Peyer's patch (tissue), 4 donors: ENCODE data around the gene FAM180B. TPM values are rescaled to one million over a fixed set of nuclear protein-coding genes. Genes with fewer than 3 reads are reported as not detected.
A peak's percentile ranks its signal among the peaks of the same experiment; 100 is the strongest.

Source experiments
- DNase-seq, 3 donors: peaks; one replicate each; pipeline ENCODE4 v3.0.0-alpha.2; 2017 to 2019
- H3K27ac ChIP-seq, 4 donors: fragments of 200-600 bp; sonication (generic); one replicate each; pipeline ENCODE4 v1.5.1; 2016 to 2019
- H3K27me3 ChIP-seq, 2 donors: fragments of 200-600 bp; sonication (generic); one replicate each; pipeline ENCODE4 v1.5.1; 2019
- H3K36me3 ChIP-seq, 3 donors: fragments of 200-600 bp; sonication (generic); one replicate each; pipeline ENCODE4 v1.5.1; 2016 to 2019
- H3K4me1 ChIP-seq, 4 donors: fragments of 200-600 bp; sonication (generic); one replicate each; pipeline ENCODE4 v1.5.1; 2016 to 2019
- H3K4me3 ChIP-seq, 4 donors: fragments of 200-600 bp; sonication (generic); 1 replicate in 3 of 4; 2 replicates in 1 of 4; pipeline ENCODE4 v1.5.1; 2016 to 2019; ENCODE audit warnings: mild to moderate bottlenecking in 1 of 4
- H3K9me3 ChIP-seq, 4 donors: fragments of 200-600 bp; sonication (generic); one replicate each; pipeline ENCODE4 v1.5.1; 2016 to 2019; ENCODE audit warnings: mild to moderate bottlenecking in 1 of 4
- CTCF ChIP-seq, 6 experiments: fragments of 450-650 bp in 4 of 6; fragments of 200-600 bp in 2 of 6; sonication (generic) in 1 of 6; IDR thresholded peaks; one replicate each; pipeline ENCODE4 v1.5.1; 2017 to 2019; ENCODE audit warnings: antibody characterized with exemption in 6 of 6, mild to moderate bottlenecking in 3 of 6, moderate library complexity in 1 of 6
- POLR2A ChIP-seq, 2 donors: fragments of 450-650 bp; IDR thresholded peaks; one replicate each; pipeline ENCODE4 v1.5.1; 2017; ENCODE audit warnings: antibody characterized with exemption in 2 of 2, mild to moderate bottlenecking in 2 of 2, moderate library complexity in 2 of 2
- total RNA-seq, 4 donors: library from RNA; depleted of rRNA; stranded (reverse); fragments of >200 nt; gene quantifications; one replicate each; pipeline ENCODE4 v1.1.0, GENCODE V29; 2016

FAM180B gene
- total RNA-seq, 4 donors from 2014 or later, result not detected

- no peaks in the 10 kb centered on the region for H3K36me3 ChIP-seq
- no peak overlapping the region for H3K27ac ChIP-seq
- H3K4me3 ChIP-seq, result peak overlapping the region in 2 of 4 donors; percentile 37 to 46
- H3K9me3 ChIP-seq, result no peaks in the 10 kb centered on the region
- peaks cover 0 to 13% (median 7%) of the 10 kb centered on the region in 4 donors for H3K4me1 ChIP-seq
- TF ChIP-seq POLR2A (IDR thresholded peaks at IDR 0.05) (no peak), CTCF (IDR thresholded peaks at IDR 0.05) (no peak)
- H3K27me3 ChIP-seq, result peaks cover 0 to 17% of the 10 kb centered on the region in 2 donors
- DNase-seq, result no peak
These were observed 3.7 kb downstream of the FAM180B start for GRCh38 chr11:47589977-47590861.

DNA sequence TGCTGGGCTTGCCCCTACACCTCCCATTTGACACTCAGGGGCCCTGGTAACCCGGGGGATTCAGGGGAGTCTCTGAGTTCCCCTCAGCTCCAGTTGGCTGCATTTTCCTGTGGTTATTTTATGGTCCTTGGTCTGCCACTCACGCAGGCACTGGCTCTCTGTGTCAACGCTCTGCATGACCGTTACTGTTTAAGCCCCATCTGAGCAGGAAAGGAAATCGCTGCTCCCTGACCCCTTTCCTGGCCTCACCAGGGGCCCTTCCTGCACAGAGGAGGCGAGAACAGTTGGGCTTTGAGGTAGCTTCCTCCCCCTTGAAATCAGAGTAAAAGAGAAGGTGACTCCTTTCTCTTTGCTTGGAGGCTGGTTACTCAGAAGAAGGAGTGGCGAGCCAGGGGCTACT, 5.3 kb downstream of the FAM180B start:
- peaks cover 0 to 13% (median 7%) of the 10 kb centered on the region in 4 donors for H3K4me1 ChIP-seq
- no peaks in the 10 kb centered on the region for H3K9me3 ChIP-seq
- no peak overlapping the region for H3K27ac ChIP-seq
- no peak for DNase-seq
- no peaks in the 10 kb centered on the region for H3K36me3 ChIP-seq
- no peak for TF ChIP-seq CTCF (IDR thresholded peaks at IDR 0.05)
- TF ChIP-seq POLR2A (IDR thresholded peaks at IDR 0.05), result no peak
- peaks cover 0 to 17% of the 10 kb centered on the region in 2 donors for H3K27me3 ChIP-seq
- H3K4me3 ChIP-seq, result no peak overlapping the region

DNA sequence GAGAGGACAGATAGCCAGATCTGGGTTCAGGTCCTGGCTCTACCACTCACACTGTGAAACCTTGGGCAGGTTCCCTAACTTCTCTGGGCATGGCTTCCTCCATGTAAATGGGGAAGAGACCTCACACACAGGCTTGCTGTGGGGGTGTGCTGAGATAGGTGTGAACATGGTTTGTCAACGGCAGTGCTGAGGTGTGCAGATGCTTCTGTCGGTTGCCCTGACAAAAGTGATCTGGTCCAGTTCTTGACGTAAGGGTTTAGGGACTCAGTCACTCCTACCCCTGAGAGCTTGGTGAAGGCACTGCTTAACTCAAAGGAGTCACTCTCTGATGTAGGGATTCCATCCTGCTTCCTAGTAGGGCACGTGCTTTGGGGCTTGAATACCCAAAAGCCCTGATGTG, 5.8 kb downstream of the FAM180B start:
- no peak for TF ChIP-seq POLR2A (IDR thresholded peaks at IDR 0.05)
- Histone ChIP-seq H3K4me3 (no peak overlapping the region), H3K27ac (no peak overlapping the region), H3K27me3 (peaks cover 0 to 17% of the 10 kb centered on the region in 2 donors), H3K36me3 (no peaks in the 10 kb centered on the region), H3K9me3 (no peaks in the 10 kb centered on the region), H3K4me1 (peaks cover 0 to 13% (median 7%) of the 10 kb centered on the region in 4 donors)
- no peak for DNase-seq

DNA sequence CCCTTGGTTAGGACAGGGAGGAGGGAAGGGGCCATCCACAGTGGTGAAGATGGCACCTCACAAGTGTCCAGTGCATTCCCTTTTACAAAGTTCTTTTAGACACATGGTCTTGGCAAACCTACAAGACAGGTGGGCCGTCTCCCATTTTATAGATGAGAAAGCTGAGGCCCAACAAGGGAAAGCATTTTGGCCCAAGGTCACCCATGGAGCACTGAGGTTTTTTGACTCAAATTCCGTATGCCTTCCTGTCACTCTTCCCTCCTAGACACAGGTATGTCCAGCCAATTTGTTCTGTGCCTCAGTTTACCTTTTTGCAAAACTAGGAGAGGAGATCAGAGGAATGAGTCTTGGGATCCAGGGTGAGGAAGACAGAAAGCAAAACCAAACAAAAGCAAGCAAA, 6.5 kb downstream of the FAM180B start:
- TF ChIP-seq CTCF (IDR thresholded peaks at IDR 0.05), result no peak
- TF ChIP-seq POLR2A (IDR thresholded peaks at IDR 0.05), result no peak
- H3K27me3 ChIP-seq, result peaks cover 0 to 17% of the 10 kb centered on the region in 2 donors

GRCh38 chr11:47593492-47593933, 7.0 kb downstream of the FAM180B start:
- Histone ChIP-seq H3K9me3 (no peaks in the 10 kb centered on the region), H3K27ac (no peak overlapping the region), H3K36me3 (no peaks in the 10 kb centered on the region), H3K4me1 (peaks cover 0 to 13% (median 7%) of the 10 kb centered on the region in 4 donors), H3K27me3 (peaks cover 0 to 17% of the 10 kb centered on the region in 2 donors), H3K4me3 (no peak overlapping the region)
- TF ChIP-seq CTCF (IDR thresholded peaks at IDR 0.05), result no peak
- DNase-seq, result no peak

More for the DNA sequence above, 6.5 kb downstream of the FAM180B start:
- H3K36me3 ChIP-seq, result no peaks in the 10 kb centered on the region
- no peak for DNase-seq
- H3K4me1 ChIP-seq, result peaks cover 0 to 13% (median 7%) of the 10 kb centered on the region in 4 donors
- no peak overlapping the region for H3K4me3 ChIP-seq
- no peak overlapping the region for H3K27ac ChIP-seq
- no peaks in the 10 kb centered on the region for H3K9me3 ChIP-seq
